Skeletal muscle cell (primary cell): ENCODE results near the gene ACAD9.
"Not testable (repeated sequence)": the region's sequence is repeated elsewhere in the genome, so short reads cannot be mapped to it uniquely, and the experiment has no call there.

ENCODE experiments used
- DNase-seq: peaks from one replicate; pipeline ENCODE4 v3.0.0-alpha.2; 2010; ENCODE audit warnings: low read depth
- H3K4me3 ChIP-seq: 2 replicates; pipeline ENCODE4 v1.5.1; 2011; ENCODE audit warnings: low read depth, mild to moderate bottlenecking, control low read depth, low read length, moderate library complexity

Gene ACAD9

DNA sequence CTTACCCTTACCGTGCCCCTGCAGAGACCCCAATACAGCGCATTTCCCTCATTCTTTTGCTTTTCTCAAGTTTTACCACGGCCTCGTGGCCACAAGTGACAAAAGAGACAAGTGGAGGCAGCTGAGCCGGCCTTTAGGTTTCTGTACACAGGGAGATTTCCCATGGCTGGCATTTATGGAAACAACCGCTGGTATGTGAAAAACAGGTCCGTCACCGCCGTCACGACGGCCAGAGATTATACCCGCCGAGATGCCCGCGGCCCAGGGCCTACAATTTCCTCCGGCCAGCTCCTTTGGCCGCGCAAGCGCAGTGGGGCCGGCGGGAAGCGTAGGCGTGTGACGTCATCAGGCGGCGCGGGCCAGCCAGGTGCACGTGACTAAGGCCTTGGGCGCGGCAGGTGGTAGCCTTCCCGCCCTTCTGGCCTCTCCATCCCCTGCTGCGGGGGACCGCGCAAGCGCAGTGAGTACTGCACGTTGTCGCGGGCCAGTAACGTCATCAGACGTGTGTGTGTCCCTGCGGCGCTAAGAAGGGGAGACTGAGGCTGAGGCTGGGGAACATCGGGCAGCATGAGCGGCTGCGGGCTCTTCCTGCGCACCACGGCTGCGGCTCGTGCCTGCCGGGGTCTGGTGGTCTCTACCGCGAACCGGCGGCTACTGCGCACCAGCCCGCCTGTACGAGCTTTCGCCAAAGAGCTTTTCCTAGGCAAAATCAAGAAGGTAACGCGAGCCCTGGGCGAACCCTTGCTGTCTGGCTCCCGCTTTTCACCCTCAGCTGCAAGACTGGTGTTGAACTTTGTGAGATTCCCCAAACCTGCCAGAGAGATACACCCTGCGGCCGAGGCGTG, at the start of gene ACAD9:
Gene ACAD9, plus strand, starts transcription at position 496 of the 845 bp plus-strand sequence. Its CDS starts 72 bp downstream, at position 568.
- peak within 1 kb of the TSS; percentile 78 for H3K4me3 ChIP-seq
- peak; percentile 95 for DNase-seq

GRCh38 chr3:128829925-128830625, 49.3 kb upstream of the ACAD9 start:
- not testable (repeated sequence) for H3K4me3 ChIP-seq, DNase-seq

DNA sequence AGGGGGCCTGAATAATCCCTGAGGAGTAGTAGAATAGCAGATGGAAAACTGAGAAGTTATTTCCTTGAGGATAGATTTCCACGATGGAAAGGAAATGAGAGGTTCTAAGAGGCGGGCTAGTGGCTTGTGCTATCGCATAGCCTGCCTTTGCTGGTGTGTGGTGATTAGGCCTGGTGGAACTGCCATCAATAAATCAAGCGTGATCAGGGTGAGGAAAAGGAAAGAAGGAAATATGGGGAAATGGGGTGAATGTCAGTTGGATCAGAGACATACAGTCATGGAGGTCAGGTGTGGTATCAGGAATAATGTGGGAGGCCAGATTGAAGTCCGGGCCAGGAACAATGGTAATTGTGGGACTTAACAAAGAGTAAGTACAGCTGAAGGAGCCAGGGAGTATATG, 48.7 kb upstream of the ACAD9 start:
- H3K4me3 ChIP-seq, DNase-seq: not testable (repeated sequence)

DNA sequence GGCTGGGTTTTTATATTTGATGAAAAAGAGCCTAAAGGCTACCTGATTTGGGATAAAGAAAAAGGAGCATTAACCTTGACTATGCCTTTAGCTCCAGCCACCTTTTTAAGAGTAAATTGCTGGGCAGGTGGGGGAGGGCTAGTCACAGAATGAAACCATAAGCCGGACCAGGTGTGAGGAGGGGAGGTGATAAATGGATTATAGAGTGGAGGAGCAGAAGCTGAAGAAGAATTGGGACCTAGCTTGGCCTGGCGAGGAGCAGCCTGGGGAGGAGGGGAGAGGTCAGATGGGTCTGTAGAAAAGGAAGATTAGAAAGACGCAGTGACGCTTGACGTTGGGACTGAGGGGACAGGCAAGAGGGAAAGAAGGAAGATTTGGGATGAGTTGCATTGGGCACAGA, 46.4 kb upstream of the ACAD9 start:
- not testable (repeated sequence) for H3K4me3 ChIP-seq, DNase-seq

- no peak for DNase-seq
- no peak overlapping the region for H3K4me3 ChIP-seq
Observed at GRCh38 chr3:128835096-128835495, 44.3 kb upstream of the ACAD9 start.

DNA sequence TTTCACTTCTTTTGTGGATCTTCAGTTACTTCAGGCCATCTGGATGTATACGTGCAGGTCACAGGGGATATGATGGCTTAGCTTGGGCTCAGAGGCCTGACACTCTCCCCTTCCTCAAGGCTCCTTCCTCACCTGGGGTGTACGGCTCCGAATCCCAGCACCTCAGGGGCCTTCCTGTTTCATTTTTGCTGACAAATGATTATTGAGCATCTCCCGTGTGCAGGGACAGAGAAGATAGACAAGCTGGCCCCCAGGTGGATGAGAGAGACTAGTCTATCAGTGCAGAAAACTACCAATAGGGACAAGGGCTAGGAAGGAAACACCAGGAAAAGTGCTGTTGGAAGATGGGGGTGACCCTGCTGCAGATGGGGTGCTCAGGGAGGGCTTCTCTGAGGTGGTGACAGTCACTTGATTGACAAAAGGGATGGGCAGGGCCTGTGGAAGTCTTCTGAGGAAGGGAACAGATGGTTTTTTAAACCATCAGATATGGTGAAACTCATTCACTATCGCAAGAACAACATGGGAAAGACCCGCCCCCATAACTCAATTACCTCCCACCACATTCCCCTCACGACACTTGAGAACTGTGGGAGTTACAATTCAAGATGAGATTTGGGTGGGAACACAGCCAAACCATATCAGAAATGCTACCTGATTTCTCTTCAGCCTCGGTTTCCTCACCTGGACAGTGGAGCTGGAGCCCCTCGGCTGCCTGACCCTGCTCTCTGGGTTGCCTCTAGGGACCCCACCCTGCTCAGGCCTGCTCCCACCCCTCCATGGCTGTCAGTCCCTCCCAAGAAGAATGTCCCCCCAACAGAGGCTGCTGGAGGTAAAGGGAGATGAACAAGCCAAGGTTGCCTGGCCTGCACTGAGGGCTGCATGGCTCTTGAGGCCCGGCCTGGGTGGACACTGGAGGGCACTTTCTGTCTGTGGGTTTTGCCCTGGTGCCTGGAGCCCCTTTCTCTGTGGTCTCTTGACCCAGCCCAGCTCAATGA, 37.2 kb upstream of the ACAD9 start:
- no peak overlapping the region for H3K4me3 ChIP-seq
- DNase-seq, result no peak

- H3K4me3 ChIP-seq, result no peak overlapping the region
- DNase-seq, result no peak
Observed at GRCh38 chr3:128844502-128844901, 34.9 kb upstream of the ACAD9 start.

DNA sequence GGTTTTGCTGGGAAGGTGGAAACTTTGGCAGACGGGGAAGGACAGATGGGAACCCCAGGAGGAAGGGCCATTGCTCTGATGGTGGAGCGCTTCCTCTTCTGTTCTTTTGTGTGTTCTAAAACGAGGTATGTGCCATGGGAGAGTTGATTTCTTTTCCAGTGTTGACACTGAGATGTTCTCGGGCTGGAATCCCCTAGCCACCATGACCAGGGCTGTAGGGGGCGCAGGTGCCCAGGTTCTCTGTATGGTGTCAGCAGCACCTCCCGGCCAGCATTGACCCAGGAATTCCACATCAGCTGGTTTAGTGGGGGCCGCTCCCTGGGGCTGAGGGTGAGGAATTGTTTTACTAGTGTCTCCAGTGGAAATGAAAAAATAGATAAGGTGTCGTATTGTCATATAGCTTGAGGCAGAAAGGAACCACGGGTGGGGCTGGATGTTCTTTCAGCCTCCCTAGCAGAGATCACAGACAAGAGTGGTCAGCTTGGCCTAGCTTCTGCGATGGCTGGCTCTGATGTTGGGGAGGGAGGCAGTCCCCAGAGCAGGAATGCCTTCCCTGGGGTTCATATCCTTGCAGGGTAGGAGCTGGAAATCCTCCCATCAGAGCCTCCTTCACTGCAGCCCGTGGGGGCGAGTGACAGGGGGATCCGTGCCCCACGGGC, 34.2 kb upstream of the ACAD9 start:
- peak overlapping the region; percentile 42 for H3K4me3 ChIP-seq
- no peak for DNase-seq

DNA sequence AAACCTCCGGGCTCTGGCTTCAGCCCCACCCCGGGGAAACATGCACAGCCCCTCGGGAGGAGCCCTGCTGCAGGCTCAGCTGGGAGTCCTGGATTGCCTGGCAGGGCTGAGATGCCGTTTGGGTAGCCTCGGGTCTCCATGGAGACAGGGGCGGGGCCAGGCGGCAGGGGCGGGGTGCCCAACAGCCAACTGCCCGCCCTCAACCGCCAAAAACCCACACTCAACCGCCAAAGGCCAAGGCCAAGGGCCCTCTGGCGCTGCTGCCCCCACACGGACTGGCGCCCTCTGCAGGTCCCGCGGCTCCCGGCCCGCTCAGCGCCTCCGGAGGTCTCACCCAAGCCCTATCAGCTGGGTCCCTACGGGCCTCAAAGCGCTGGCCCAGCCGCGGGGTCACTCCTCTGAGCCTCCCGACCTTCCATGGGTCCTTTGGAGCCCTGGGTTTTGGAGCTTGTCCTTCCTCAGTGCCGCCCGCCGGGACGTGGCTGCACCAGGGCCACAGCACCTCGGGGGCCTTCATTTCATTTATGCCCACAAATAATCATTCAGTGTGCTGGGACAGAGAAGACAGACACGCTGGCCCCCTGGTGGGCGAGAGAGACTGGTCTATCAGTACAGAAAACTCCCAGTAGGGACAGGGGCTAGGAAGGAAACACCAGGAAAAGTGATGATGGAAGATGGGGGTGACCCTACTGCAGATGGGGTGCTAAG, 33.5 kb upstream of the ACAD9 start:
- no peak for DNase-seq
- peak overlapping the region; percentile 42 for H3K4me3 ChIP-seq

DNA sequence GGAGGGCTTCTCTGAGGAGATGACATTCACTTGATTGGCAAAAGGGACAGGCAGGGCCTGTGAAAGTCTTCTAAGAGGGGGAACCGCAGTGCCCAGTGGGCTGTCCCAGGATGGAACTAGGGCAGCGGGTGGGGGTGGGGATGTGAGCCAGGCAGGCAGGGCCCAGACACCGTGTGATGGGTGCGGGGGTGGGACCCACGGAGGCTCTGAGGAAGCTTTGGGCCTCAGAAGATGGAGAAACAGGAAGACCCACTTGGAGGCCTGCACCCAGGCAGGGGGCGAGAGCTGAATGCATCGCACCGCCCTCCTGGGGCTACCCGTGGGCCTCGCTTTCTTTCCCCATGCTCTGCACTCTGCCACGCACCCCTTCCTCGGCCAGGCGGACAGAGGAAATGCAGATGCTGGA, 32.9 kb upstream of the ACAD9 start:
- DNase-seq, result no peak
- no peak overlapping the region for H3K4me3 ChIP-seq

DNA sequence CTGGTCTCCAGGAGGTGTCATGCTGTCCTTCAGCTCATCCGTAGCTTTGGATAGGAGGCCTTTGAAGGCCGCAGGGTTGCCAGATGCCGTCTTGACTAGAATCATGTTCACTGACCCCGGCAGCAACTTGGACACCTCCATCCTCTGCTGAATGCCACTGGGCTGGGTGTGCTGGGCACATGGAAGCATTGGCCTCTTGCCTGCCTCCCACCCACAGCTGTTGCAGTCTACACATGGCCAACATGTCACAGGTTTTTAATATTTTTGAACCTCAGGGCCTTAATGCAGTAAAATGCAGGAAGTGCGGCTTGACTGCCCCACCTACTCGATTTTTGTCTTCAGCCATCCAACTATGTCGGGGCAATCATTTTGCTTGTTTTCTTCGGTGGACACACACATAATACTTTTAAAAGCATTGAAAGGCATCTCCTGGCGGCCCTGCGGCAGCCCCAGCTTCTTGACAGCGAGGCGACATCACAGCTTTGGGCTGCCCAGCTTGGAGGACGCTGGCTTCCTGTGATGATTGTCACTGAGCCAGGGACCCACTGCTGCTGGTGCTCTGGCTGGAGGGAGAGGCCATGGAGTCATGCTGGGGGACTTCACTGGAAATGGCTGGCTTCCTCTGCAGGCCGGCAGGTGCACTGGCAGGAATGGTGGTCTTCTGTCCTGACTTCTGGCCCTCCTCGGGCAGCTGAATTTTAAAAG, 31.6 kb upstream of the ACAD9 start:
- no peak for DNase-seq
- no peak overlapping the region for H3K4me3 ChIP-seq

- no peak overlapping the region for H3K4me3 ChIP-seq
- DNase-seq, result no peak
Observed at GRCh38 chr3:128848936-128849335, 30.5 kb upstream of the ACAD9 start.

- no peak for DNase-seq
Observed at GRCh38 chr3:128849911-128850455, 29.4 kb upstream of the ACAD9 start.

GRCh38 chr3:128850544-128850943, 28.9 kb upstream of the ACAD9 start:
- no peak for DNase-seq
- no peak overlapping the region for H3K4me3 ChIP-seq

More at GRCh38 chr3:128849911-128850455, 29.4 kb upstream of the ACAD9 start:
- H3K4me3 ChIP-seq, result no peak overlapping the region

GRCh38 chr3:128851601-128852000, 27.8 kb upstream of the ACAD9 start:
- no peak for DNase-seq
- H3K4me3 ChIP-seq, result no peak overlapping the region

DNA sequence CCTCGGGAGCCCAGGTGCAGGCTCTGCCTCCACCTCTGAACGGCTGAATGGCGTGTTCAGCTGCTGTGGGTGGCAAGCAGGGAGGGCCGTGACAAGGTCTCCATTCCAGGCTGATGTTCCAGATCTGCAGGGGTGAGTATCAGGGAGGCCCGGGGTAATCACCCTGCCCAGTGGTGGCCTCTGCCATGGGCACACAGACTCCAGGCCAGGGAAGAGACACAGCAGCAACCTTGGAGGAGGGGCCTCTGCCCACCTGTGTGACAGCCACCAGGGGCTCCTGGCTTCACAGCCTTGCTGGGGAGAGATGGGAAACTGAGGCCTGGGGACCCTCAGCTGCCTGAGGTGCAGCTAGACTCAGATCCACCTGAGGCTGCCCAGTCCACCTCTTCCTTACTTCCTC, 25.6 kb upstream of the ACAD9 start:
- DNase-seq, result no peak

GRCh38 chr3:128854475-128854874, 24.9 kb upstream of the ACAD9 start:
- DNase-seq, result no peak
- H3K4me3 ChIP-seq, result no peak overlapping the region

More for the DNA sequence above, 25.6 kb upstream of the ACAD9 start:
- H3K4me3 ChIP-seq, result no peak overlapping the region

GRCh38 chr3:128855569-128855968, 23.9 kb upstream of the ACAD9 start:
- no peak overlapping the region for H3K4me3 ChIP-seq
- no peak for DNase-seq
